Spleen (tissue), 7 donors: ENCODE measurements around the gene ZFYVE28.

Experiments
- POLR2A ChIP-seq, 3 donors: fragments of 450-650 bp; IDR thresholded peaks; one replicate each; pipeline ENCODE4 v1.5.1; 2017; ENCODE audit warnings: antibody characterized with exemption in 3 of 3, mild to moderate bottlenecking in 1 of 3
- POLR2AphosphoS5 ChIP-seq, 3 donors: sonication (generic); formaldehyde crosslinking; IDR thresholded peaks; one replicate each; pipeline ENCODE4 v1.5.1; 2017; ENCODE audit warnings: antibody characterized with exemption in 3 of 3
- TF ChIP-seq, protein P1 (sequence below), 11 experiments: fragments of 200-600 bp in 7 of 11; fragments of 450-650 bp in 4 of 11; sonication (generic) in 4 of 11; IDR thresholded peaks in 8 of 11; conservative IDR thresholded peaks in 3 of 11; 1 replicate in 7 of 11; 2 replicates in 4 of 11; pipeline versions ENCODE4 v1.4.0 to v1.8.0; 2016 to 2021; ENCODE audit warnings: antibody characterized with exemption in 11 of 11, inconsistent platforms in 4 of 11, mild to moderate bottlenecking in 1 of 11
- donor health status: DM: no; HTN: no; CAD: no; lungs with moderate emphysema.
- donor health status: DM: no; HTN: no; CAD: no.
- donor health status: DM: no; HTN: no; CAD: no.

DNA sequence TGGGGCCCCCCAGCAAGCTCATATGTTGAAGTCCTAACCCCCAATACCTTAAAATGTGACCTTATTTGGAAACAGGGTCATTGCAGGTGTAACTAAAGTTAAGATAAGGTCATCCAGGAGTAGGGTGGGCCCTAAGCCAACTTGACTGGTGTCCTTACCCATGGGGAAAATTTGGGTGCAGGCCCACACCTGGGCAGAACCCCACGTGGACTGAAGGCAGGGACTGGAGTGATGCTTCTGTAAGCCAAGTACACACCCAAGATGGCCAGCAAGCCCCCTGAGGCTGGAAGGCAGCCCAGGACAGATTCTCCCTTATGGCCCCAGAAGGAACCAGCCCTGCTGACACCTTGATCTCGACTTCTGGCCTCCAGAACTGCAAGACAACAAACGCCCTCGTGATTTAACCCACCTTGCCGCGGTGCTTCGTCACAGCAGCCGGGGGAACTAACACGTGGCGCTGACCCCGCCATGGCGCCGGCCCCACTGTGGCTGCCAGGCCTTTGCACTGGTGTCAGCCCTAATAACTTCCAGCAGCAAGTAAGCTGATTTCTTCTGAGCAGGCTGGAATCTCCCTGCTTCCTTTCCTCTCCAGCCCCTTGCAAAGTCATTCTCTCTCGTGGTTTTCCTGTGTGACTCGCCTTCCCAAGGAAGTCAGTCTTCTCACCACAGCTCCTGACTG lies 133.4 kb downstream of the ZFYVE28 start:
- TF ChIP-seq POLR2A (IDR thresholded peaks at IDR 0.05) (no peak), POLR2AphosphoS5 (IDR thresholded peaks at IDR 0.05) (no peak)
- TF ChIP-seq, protein P1, sequence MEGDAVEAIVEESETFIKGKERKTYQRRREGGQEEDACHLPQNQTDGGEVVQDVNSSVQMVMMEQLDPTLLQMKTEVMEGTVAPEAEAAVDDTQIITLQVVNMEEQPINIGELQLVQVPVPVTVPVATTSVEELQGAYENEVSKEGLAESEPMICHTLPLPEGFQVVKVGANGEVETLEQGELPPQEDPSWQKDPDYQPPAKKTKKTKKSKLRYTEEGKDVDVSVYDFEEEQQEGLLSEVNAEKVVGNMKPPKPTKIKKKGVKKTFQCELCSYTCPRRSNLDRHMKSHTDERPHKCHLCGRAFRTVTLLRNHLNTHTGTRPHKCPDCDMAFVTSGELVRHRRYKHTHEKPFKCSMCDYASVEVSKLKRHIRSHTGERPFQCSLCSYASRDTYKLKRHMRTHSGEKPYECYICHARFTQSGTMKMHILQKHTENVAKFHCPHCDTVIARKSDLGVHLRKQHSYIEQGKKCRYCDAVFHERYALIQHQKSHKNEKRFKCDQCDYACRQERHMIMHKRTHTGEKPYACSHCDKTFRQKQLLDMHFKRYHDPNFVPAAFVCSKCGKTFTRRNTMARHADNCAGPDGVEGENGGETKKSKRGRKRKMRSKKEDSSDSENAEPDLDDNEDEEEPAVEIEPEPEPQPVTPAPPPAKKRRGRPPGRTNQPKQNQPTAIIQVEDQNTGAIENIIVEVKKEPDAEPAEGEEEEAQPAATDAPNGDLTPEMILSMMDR (IDR thresholded peaks at IDR 0.05 in 8 of 11, conservative IDR thresholded peaks at IDR 0.05 in 3 of 11), result no peak
